ENCODE data around the gene ACTRT3.

- TF ChIP-seq CTCF (IDR thresholded peaks at IDR 0.05; ENCODE audit: borderline replicate concordance, extremely low read depth, low read length, poor library complexity, severe bottlenecking) (no peak), EZH2 (IDR thresholded peaks at IDR 0.05; ENCODE audit: borderline replicate concordance, low read depth, low read length, severe bottlenecking) (no peak)
Measured at GRCh38 chr3:169813278-169813677, 43.9 kb upstream of the ACTRT3 start.

Measured in DND-41 (cell line).